GM21528 (cell line): ENCODE results near the gene NOL6.

Experiments
- ATAC-seq: cut with Tn5 transposase; IDR thresholded peaks from one replicate; pipeline ENCODE4 v1.9.1; 2021; ENCODE audit warnings: mild to moderate bottlenecking, moderate library complexity; ENCODE audit not compliant: unreplicated experiment, low FRiP score

The NOL6 gene

DNA sequence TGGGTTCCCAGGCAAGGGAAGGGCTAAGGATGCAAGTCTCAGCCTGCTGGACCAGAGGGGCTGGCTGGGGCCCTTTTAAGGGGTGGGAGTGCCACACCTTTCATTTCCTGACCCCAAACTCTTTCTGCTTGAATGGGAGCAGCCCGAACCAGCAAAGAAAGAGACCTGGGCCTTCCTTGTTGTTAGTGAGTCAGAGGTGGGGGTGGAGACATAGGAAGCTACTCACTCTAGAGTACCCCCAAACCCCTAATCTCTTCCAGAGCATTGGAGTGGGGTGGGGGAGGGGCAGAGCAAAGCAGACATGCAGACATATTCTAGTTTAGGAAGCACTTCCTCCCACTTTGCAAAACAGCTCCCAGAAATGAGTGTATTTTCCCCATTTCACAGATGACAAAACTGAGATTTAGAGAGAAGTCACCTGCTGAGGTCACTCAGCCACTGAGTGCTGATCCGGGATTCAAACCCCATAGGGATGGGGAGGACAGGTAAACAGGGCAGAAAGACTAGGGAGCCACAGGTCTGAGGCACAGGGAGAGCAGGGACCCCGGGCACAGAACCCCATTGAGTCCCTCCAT is 20.4 kb downstream of the NOL6 start:
- ATAC-seq = no peak

DNA sequence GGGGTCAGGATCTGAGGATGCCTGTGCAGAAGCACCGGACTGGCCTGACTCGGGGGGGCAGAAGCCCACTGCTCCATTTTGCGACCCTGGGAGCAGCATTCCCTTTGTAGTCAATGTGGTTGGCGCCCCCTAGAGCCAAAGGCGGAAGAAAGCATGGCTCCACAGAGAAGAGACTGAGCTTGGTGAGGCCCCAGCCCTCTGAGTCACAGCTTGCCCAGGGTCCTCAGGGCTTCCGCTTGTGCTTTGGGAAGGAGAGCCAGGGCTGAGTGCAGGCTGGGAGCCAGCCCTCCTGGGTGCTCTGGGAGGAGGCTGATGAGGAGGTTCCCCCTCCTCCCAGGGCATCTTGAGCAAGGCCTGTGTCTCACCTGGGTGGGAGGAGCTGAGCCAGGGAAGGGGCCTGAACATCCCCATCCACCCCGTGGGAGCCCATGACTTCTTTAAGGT is 20.9 kb downstream of the NOL6 start:
- no peak for ATAC-seq

DNA sequence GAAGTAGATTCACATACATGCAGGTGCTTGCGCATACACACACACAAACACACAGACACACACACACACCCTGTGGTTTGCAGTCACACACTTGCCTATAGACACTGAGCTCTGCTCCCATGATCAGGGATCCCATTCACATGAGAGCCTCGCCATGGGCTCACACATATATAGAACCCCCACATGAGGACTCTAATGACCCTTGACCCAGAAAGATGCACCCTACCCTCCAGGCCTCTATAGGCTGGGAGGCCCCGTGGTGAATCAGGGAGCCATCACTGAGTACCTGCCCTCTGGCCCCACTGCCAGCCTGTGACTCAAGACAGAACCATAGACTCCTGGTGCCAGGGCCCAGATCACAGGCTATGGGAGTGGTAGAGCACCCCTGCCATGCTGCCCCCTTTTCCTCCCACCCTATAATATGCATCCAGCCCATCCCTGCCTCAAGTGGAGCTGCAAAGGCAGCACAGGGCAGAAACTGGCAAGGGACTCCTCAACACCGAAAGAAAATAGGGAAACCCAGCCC is 23.0 kb downstream of the NOL6 start:
- no peak for ATAC-seq

DNA sequence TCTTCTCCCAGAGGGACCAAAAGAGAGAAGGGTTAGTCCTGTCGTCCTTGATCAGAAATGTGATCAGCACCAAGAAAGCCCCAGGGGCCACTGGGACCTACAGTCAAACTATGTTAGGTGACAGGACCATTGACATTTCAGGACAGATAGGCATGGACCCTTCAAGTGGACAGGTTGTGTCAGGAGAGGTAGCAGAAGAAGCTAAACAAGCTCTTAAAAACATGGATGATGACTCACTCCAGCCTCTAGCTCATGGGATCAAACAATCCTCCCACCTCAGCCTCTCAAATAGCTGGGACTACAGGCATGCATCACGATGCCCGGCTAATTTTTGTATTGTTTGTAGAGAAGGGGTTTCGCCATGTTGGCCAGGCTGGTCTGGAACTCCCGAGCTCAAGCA is 24.0 kb downstream of the NOL6 start:
- no peak for ATAC-seq

DNA sequence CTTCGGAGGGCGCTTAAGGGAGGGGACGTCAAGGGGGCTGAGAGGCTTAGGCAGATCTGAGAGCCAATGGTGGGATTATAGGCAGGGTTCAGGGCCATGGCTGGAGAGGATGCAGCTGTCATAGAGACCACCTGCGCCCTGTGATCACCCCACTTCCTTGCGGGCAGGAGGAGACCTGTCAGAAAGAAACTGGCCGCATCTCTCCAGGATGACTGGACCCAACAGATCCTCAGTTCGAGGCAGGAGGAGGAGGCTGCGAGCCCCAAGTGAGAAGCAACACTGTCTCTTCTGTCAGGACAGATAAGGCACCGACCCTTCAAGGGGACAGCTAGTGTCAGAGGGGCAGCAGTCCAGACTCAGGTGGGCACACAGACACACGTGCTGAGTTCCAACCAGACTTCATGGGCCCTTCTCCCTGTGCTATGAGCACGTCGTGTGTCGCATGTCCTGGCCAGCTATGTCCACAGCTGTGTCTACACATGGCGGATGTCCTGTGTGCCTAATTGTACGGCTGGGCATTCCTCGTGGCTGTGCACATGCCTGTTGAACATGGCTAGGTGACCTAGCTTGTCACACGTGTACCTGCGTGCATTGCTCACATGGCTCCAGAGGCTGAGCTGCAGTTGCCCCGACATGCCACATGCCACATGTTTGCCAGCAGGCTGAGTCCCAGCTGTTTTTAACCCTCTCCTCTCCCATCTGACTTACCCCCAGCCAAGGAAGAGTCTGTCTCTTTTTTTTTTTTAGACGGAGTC is 25.7 kb downstream of the NOL6 start:
- ATAC-seq = no peak

DNA sequence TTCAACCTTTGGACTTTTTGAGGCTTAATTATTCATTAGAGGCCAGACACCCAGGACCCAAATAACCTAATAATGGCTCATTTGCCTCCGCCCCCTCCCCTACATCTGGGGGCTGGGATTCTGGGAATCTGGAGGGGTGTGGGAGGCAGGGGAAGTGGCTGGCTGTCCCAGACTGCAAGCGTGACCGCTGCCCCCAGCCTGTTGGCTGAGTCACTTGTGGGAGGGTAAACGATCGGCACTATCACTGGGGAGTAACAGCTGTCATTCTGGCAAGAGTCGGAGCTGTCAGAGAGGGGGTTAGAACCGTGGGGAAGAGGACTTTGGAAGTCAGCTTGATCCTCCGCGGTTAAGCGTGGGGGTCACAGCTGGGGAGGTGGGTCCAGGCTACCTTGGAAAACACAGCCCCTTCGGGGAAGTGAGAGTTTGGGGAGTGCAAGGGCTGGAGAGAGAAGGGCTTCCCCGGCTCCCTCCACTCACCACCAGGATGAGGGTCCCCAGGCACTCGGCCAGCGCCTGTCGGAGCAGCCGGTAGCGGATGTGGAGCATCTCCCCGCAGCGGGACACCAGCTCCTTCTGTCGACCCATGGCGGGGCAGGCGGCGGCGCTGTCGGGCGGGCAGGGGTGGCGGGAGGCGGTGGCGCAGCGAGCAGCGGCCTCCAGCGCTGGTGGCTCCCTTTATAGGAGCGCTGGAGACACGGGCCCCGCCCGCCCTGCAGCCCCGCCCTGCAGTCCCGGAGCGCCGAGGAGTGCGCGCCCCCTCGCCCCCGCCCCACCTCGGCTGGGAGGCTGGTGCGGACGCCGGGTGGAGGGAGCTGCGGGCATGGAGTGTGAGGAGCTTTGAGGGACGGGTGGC is 26.6 kb downstream of the NOL6 start, which contains the start of gene AQP3:
AQP3 (minus strand) TSS at position 648 of the 853 bp plus-strand sequence; CDS start at position 585, 63 bp downstream.
- peak; percentile 34 for ATAC-seq

DNA sequence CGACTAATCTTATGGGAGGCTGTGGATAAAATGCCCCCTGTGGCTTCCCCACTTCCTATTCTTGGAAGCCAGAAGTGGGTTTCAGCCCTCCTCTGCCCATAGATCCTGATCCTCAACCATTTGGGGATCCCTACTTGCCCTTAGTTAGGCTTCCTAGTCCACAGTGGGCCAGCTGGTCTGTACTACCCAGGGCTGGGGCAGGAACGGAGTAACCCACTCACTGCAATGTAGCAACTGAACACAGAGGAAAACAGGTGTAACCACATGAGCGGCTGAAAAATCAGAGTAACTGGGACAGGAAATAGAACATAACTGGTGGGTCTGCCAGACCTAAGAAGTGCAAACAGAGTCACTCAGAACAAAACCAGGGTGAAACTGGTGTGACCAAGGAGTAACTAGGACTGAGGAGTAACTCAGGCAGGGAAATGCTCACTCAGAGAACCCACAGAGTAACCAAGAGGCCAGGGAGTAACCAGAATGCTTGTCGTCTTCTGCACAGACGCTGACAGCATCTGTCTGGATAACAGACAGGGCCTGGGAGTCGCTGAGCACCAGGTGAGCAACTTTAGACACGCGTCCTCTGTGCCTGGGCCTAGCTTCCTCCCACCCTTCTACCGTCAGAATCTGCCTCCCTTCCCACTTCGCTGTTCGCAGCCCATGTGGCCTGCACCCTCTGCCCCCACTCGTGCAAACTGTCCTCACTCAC is 27.3 kb downstream of the NOL6 start:
- peak; percentile 83 for ATAC-seq

DNA sequence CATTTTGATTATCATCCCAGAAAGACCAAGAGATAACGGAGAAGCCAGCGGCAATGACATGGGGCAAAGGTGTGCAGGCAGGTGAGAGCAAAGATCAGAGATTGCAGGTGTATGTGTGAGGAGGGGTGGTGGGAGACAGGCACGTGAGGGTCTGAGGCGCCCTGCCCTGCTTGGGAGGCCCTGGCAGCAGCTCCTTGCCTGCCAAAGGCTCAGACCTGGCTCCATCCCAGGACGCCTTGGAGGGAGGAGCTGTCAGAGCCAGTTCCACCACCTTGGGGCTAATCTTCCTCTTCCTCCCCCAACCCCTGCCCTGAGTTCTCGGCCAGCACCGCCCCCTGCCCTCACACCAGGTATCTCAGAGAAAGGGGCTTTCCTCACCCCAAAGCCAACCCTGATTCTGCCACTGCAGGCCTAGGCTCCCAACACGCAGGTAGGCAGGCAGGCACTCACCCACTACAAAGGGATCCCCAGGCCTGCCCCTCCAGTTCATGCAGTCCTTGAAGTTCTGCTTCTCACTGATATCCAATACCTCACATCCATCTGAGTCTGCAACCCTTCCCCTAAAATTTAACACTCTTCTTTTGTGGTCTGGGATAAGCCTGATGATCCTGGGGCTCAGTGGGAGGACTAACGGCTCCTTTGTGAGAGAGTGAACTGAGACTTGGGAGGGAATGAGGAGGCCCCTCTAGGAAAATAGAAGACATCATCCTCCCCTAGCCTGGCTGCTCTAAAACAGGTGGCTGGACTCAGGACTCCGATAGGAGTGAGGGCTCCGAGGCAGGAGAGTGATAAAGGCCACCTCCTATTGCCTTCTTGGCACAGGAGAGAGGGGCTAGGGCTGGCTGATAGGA is 28.1 kb downstream of the NOL6 start:
- ATAC-seq = no peak

DNA sequence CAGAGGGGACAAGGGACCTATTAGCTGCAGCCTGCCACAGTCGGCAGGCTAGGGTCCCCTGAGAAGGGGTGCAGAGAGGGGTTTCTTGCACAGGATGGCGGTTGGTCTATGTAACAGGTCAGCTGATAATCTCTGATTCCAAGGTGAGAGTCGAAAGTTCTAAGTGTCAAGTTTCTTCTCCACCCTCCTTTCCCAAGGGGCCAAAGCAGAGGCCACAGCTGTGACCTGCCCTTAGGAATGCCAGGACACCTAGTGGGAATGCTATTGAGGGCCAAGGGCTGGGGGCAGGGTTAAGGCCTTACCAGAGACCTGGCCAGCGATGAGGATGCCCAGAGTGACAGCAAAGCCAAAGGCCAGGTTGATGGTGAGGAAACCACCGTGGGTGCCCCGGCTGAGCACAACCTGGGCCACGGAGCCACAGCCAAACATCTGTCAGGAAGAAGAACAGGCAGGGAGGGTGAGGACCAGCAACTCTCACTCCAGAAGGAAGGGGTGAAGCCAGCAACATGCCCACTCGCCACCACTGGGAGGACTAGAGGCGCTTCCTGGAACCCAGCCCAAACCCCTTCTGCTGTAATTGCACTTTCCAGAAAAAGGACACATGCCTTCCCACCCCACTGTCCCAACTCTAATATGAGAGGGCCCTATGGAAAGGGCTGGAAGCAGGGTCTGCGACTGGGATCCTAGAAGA is 30.1 kb downstream of the NOL6 start:
- ATAC-seq = no peak

DNA sequence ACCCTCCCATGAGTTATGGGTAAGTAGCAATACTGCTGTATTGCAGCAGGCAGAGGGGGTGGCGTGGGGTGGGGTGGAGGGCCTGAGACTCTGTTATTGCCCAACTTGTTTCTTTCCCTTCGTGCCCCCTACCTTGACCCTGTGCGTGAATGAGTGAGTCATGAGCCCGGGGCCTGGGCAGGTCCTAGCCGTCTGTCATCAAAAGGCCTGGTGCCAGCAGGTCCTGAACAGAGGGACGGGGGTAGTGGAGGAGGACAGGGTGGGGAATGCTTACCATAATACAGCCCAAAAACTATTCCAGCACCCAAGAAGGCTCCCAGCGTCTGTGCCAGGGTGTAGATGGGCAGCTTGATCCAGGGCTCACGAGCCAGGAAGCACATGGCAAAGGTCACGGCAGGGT is 30.7 kb downstream of the NOL6 start:
- ATAC-seq = no peak

DNA sequence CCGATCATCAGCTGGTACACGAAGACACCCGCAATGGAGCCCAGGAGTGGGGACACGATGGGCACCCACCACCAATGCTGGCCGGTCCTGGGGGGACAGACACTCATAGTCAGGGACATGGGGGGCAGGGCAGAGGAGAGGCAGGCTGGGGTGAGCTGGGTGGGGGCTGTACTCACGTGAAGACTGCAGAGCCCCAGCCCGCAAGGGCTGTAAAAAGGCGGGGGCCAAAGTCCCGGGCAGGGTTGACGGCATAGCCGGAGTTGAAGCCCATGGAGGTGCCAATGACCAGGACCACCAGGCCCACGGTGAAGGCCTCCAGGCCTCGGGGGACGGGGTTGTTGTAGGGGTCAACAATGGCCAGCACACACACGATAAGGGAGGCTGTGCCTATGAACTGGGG is 31.6 kb downstream of the NOL6 start:
- ATAC-seq = no peak

DNA sequence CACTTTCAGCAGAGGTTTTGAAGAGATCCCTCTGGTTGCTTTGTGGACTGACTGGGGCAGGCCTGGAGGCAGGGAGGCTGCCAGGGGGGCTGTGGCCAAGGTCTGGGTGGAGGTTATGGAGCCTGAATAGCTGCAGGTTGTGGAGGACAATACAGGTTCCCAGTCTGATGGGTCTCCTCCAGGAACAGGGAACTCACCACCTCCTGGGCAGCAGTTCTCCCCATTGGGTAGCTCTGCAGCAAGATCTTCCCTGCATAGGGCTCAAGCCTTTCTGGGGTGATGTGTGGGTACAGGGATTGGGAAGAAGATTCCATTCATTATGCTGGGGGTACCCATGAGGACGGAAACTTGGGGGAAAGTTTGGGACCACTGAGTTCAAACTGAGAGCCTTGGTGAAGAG is 33.1 kb downstream of the NOL6 start:
- no peak for ATAC-seq

DNA sequence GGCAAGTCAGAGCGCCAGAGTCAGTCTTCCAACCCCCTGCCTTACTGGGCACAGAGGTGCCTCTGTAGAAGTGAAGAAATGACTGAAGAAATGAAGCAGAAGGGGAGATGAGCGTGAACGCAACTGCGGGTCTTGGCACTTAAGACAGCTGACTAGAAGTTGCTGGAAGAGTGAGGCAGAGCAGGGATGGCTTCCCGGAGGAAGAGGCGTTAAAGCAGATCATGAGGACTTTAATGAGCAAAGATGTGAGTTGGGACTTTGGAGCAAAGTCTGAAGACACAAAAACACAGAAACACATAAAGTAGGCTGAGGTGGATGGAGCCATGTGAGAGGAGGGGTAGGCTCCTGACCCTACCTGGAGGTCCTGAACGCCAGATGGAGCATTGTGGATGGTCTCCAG is 33.5 kb downstream of the NOL6 start:
- ATAC-seq = no peak

DNA sequence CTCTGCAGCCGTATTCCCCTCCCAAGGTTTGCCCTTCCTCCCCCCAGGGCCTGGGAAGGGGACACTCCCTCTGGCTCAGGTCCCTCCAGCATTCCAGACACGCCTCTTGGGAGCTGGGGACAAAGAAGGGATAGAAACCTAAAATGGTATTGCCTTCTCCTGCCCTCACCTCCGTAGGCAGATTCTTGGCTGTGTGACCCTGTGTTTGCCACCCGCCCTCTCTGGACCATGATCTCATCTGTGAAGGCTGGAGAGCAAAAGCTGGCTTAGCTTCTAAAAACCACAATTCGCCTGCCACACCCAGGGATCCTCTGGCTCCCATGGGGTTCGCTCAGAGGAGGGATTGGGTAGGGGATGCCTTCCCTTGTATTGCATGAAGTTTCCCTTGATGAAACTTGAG is 34.0 kb downstream of the NOL6 start:
- no peak for ATAC-seq

DNA sequence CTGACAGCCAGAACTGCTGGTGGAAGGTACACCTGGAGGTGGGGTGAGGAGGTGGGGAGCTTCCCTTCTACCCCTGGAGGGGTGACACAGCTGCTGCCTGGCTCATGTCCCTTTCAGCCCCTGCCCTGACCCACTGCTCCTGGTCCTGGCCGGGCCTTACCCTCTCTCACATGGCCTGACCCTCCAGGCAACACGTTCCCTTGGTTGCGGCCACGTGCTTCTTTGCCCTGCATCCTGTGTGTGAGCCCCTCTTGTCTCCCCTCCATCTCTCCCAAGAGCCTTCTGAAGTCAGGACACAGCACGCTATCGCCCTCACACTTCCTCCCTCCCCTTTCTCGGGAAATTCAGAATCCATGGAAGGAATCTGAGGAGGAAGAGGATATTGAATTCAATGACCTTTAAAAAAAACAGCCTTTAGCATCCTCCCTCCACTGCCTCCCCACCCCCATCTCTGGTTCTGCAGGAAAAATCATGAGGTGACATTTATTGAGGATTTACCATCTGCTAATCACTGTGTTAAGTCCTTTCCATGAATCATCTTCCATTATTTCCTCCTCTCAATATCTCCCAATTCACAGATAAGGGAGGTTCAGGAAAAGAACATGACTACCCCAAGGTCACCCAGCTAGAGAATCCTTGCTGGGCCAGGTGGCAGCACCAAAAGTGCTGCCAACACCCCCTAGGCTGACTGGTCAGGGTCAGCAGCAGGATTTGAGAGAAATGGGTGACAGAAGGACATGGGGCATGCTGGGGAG is 34.6 kb downstream of the NOL6 start:
- ATAC-seq = no peak

DNA sequence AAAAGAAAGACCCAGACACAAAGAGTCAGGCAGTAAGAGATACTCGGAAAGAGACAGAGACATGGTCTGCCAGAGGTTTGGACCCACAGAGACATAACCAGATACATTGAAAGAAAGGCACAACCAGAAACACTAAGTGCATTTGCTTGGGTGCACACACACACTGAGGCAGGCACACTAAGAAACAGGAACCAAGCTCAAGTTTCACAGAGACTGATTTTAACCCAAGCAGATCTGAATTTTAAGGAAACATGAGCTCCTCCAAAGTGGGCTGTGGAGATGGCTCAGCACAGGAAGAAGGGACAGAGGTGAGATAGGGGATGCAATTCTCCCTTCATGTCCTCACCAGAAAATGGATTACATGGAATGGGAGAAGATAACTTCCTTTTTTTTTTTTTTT is 35.8 kb downstream of the NOL6 start:
- ATAC-seq = no peak

DNA sequence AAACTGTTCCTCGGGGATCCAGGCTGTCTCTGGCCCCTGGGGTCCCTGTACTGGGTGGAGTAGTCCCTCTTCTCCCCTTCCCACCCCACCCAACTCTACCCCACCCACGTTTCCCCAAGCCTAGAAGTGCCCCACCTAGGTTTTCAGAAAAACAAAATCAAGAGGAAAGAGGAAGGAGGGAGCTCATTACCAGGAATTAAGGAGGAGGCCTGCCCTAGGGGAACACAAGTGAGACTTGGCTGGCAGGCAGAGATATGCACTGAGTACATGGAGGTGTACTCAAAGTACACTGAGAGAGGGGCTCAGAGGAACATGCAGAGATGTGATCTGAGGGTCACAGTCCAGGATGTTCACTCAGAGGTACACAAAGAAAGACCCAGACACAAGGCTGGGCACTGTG is 36.5 kb downstream of the NOL6 start:
- no peak for ATAC-seq

DNA sequence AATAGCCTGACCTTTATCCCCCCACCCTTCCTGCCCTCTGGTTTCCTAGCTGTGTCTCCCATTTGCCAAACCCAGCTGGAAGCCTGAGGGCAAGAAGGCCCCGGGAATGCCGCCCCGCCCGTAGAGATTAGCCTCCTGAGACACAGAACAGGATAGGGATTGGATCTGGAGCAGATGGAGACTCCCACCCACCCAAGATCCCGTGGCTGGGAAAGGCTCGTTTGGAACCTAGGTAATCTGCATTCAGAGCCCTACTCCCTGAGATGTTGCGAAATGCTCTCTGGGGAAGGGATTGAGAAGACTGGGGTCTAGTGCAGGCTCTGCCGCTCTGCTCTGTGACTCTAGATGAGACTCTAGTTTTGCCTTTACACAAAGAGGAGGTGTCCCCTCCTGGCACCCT is 37.3 kb downstream of the NOL6 start:
- no peak for ATAC-seq
